Measurements from ENCODE around the gene WT1.

GRCh38 chr11:32396331-32396730, 39.0 kb downstream of the WT1 start:
- TF ChIP-seq POLR2A (IDR thresholded peaks at IDR 0.05; ENCODE audit: low read depth, low read length), result no peak
- no peak for TF ChIP-seq CTCF (IDR thresholded peaks at IDR 0.05 in 2 of 3, conservative IDR thresholded peaks at IDR 0.05 in 1 of 3; ENCODE audit: control insufficient read depth in 2 of 3, extremely low read depth in 1 of 3, insufficient read depth in 1 of 3, low read depth in 3 of 3, low read length in 3 of 3)
- no peak for TF ChIP-seq RAD21 (IDR thresholded peaks at IDR 0.05; ENCODE audit: insufficient read depth, low read depth, low read length)
- TF ChIP-seq BCLAF1 (IDR thresholded peaks at IDR 0.05), result no peak
- TF ChIP-seq USF2 (IDR thresholded peaks at IDR 0.05; ENCODE audit: borderline replicate concordance, low read depth, low read length), result no peak
- no peak for TF ChIP-seq GABPA (IDR thresholded peaks at IDR 0.05; ENCODE audit: low read depth)
- TF ChIP-seq MYC (IDR thresholded peaks at IDR 0.05; ENCODE audit: insufficient read depth, insufficient read length, insufficient replicate concordance, low read length, severe bottlenecking), result no peak
- TF ChIP-seq SP1 (IDR thresholded peaks at IDR 0.05; ENCODE audit: low read depth, low read length), result no peak
- TF ChIP-seq POLR2AphosphoS5 (IDR thresholded peaks at IDR 0.05; ENCODE audit: low read length), result no peak
- TF ChIP-seq NR2C1 (IDR thresholded peaks at IDR 0.05), result no peak
- TF ChIP-seq ZNF24 (IDR thresholded peaks at IDR 0.05), result no peak
- no peak for TF ChIP-seq IRF4 (IDR thresholded peaks at IDR 0.05; ENCODE audit: low read depth, low read length)
- TF ChIP-seq YBX1 (IDR thresholded peaks at IDR 0.05), result no peak
- no peak for TF ChIP-seq ZNF274 (IDR thresholded peaks at IDR 0.05; ENCODE audit: insufficient read depth, insufficient read length)

Data from GM12878 (cell line).